KOPT-K1 (cell line): ENCODE measurements around the gene MEGF8.

ENCODE experiments used
- H3K27ac ChIP-seq: fragments of 200-600 bp; sonication (generic); 2 replicates; pipeline ENCODE4 v1.5.1; 2016; ENCODE audit warnings: antibody characterized with exemption, mild to moderate bottlenecking, low read depth, low read length; ENCODE audit not compliant: poor library complexity, severe bottlenecking
- H3K36me3 ChIP-seq: fragments of 200-600 bp; sonication (generic); 2 replicates; pipeline ENCODE4 v1.5.1; 2017; ENCODE audit warnings: antibody characterized with exemption, mild to moderate bottlenecking, low read length, moderate library complexity; ENCODE audit not compliant: insufficient read depth
- H3K9me3 ChIP-seq: fragments of 200-600 bp; sonication (generic); 2 replicates; pipeline ENCODE4 v1.5.1; 2017; ENCODE audit warnings: antibody characterized with exemption, low read length, mild to moderate bottlenecking; ENCODE audit not compliant: insufficient read depth, poor library complexity, severe bottlenecking

The MEGF8 gene

DNA sequence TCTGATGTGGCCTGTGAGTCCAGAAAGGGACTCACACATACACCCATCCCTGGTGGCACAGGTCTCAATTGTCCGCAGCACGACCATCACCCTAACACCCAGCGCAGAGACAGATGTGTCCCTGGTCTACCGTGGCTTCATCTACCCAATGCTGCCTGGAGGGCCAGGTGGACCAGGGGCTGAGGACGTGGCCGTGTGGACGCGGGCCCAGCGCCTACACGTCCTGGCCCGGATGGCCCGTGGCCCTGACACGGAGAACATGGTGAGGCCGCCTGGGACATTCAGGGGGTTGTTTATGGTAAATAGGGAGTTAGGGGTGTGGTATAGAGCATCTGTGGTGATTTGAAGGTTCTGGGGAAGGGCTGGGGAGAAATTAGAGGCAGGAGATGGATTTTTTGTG is 22.8 kb downstream of the MEGF8 start:
- H3K9me3 ChIP-seq = no peaks in the 10 kb centered on the region
- H3K27ac ChIP-seq = no peak overlapping the region
- no peaks in the 10 kb centered on the region; the same call in 1 of the 2 replicates for H3K36me3 ChIP-seq

DNA sequence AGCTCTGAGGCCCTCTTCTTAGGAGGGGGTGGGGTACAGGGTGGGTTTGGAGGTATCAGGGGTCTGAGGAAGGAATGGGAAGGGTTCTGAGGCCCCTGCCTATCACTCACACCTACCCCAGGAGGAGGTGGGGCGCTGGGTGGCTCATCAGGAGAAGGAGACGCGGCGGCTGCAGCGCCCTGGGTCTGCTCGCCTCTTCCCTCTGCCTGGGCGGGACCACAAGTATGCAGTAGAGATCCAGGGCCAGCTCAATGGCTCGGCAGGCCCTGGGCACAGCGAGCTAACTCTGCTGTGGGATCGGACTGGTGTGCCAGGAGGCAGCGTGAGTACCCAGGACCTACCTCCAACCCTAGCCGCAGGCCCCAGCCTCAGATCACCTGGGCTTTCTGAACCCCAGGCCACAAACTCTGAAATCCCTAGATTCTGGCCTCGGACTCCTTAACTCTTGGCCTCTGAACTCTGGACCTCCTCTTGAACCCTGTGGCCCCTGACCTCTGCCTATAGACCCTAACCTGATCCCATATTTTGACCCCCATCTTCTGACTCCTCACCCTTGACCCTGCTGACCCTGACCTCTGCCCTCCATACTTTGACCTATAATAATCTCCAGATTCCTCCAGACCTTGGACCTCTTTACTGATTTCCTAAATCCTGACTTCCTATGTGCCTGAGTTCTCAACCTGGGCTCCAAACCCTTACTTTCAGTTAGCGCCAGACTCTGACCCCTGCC is 24.1 kb downstream of the MEGF8 start:
- H3K27ac ChIP-seq = no peak overlapping the region
- no peaks in the 10 kb centered on the region for H3K9me3 ChIP-seq
- no peaks in the 10 kb centered on the region; the same call in 1 of the 2 replicates for H3K36me3 ChIP-seq

DNA sequence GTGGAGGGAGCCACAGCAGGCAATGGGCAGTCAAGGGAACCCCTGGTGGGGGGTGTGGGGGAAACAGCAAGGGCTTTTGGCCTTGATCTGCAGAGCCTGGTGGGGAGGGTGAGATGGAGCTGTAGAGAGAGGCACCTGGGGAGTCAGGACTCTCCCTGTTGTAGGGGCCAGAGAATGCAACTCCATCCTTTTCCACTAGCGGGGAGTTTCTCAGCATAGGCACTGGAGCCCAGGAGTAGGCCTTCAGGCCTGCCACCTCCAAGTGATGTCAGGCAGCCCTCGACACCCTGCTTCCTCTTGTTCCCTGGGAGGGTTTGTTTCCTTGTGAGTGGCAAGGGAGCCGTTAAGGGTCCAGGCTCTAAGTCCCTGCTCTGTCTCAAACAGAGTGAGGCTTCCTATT is 25.0 kb downstream of the MEGF8 start:
- no peaks in the 10 kb centered on the region for H3K36me3 ChIP-seq
- H3K9me3 ChIP-seq = no peaks in the 10 kb centered on the region
- H3K27ac ChIP-seq = no peak overlapping the region

DNA sequence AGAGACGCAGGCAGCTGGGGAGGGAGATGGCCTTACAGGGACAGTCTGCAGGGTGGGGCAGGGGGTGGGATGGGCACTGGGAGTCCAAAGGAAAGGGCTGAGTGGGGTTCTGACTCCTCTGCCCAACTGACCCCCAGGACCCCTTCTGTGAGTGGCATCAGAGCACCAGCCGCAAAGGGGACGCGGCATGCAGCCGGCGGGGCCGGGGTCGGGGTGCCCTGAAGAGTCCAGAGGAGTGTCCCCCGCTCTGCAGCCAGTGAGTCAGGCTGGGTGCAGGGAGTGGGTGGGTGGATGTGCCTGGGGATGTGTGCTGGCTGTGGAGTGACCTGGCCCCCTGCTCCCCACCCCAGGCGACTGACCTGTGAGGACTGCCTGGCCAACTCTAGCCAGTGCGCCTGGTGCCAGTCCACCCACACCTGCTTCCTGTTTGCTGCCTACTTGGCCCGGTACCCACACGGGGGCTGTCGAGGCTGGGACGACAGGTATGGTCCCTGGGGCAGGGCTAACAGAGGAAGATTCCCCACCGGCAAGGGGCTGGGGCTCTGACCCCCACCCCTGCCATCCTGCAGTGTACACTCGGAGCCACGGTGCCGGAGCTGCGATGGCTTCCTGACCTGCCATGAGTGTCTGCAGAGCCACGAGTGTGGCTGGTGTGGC is 25.8 kb downstream of the MEGF8 start:
- H3K9me3 ChIP-seq = no peaks in the 10 kb centered on the region
- H3K36me3 ChIP-seq = no peaks in the 10 kb centered on the region
- no peak overlapping the region for H3K27ac ChIP-seq

DNA sequence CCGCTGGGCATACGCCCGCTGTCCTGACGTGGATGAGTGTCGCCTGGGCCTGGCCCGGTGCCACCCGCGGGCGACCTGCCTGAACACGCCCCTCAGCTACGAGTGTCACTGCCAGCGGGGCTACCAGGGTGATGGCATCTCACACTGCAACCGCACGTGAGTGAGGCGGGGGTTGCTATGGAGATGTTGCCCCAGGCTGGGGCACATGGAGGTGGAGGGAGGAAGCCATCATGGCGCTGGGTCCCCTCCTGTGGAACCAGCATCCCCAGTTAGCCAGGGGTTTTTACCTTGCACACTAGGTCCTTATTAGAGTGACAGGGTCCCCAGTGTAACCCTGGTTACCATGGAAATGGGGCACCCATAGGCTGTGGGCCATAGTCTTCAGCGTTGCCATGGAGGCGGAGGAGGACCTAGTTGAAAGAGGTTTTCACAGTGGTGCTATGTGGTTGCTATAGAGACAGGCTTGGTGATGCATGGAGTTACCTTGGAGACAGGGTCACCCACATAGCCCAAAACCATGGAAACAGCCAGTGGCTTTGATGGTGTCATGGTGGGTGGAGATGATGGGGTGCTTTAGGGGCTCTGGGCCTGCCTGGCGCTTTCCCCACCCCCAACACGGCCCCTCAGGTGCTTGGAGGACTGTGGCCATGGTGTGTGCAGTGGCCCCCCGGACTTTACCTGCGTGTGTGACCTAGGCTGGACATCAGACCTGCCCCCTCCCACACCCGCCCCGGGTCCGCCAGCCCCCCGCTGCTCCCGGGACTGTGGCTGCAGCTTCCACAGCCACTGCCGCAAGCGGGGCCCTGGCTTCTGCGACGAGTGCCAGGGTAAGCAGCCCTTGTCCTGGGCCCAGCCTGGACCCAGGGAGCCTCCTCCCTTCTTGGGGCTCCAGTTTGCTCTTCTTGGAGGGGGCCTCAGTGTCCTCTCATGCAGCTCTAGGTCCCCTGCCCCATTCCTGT is 27.1 kb downstream of the MEGF8 start:
- Histone ChIP-seq H3K27ac (no peak overlapping the region), H3K36me3 (no peaks in the 10 kb centered on the region)

DNA sequence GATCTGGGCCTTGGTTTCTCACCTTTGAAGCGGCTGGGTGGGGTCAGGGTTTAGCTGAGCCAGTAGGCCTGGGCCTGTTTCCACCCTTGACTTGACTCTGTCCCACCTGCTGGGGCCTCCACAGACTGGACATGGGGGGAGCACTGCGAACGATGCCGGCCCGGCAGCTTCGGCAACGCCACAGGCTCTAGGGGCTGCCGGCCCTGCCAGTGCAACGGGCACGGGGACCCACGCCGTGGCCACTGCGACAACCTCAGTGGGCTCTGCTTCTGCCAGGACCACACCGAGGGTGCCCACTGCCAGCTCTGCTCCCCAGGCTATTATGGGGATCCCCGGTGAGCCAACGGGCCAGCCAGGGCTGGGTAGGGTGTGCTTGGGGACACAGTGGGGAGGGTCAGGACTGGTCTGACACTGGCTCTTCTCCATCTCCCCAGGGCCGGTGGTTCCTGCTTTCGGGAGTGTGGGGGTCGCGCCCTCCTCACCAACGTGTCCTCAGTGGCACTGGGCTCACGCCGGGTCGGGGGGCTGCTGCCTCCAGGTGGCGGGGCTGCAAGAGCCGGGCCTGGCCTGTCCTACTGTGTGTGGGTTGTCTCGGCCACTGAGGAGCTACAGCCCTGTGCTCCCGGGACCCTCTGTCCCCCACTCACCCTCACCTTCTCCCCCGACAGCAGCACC is 28.0 kb downstream of the MEGF8 start:
- H3K27ac ChIP-seq = no peak overlapping the region
- H3K9me3 ChIP-seq = no peaks in the 10 kb centered on the region
- no peaks in the 10 kb centered on the region for H3K36me3 ChIP-seq

More for the DNA sequence above, 27.1 kb downstream of the MEGF8 start:
- H3K9me3 ChIP-seq = no peaks in the 10 kb centered on the region

DNA sequence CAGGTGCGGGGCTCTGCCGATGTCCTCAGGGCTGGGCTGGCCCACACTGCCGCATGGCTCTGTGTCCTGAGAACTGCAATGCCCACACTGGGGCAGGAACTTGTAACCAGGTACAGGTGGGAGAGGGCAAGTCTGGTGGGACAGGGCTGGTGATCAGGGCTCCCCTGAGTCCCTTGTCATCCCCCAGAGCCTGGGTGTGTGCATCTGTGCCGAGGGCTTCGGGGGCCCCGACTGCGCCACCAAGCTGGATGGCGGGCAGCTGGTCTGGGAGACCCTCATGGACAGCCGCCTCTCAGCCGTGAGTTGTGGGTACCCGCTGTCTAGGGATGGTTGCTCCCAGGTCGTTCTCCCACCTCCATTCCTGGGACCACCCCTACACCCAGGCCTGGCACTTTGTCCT is 30.5 kb downstream of the MEGF8 start:
- Histone ChIP-seq H3K36me3 (no peaks in the 10 kb centered on the region), H3K27ac (no peak overlapping the region), H3K9me3 (no peaks in the 10 kb centered on the region)

DNA sequence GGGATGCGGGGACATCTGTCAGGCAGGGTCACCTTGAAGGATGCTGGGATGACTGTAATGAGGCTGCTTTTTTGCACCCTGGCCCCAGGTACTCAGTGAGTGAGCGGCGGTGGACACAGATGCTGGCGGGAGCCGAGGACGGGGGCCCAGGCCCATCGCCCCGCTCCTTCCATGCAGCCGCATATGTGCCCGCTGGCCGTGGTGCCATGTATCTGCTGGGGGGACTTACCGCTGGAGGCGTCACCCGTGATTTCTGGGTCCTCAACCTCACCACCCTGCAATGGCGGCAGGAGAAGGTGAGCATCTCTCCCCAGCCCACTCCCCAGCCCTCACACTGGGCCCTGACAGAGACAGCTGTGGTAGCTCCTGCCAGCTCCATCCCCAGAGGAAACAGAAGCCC is 31.3 kb downstream of the MEGF8 start:
- Histone ChIP-seq H3K36me3 (no peaks in the 10 kb centered on the region), H3K27ac (no peak overlapping the region), H3K9me3 (no peaks in the 10 kb centered on the region)

DNA sequence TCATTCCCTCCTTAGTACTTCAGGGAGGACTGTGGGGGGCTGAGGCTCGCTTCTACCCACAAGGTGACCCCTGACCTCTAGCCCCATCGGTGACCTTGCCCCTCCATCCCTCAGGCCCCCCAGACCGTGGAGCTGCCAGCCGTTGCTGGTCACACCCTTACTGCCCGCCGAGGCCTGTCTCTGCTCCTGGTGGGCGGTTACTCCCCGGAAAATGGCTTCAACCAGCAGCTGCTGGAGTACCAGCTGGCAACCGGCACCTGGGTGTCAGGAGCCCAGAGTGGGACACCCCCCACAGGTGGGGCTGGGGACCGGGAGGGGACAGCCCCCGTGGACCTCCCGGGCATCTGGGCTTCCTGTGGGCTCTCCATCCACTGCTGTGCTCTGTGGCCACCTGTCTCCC is 31.9 kb downstream of the MEGF8 start:
- Histone ChIP-seq H3K9me3 (no peaks in the 10 kb centered on the region), H3K36me3 (no peaks in the 10 kb centered on the region), H3K27ac (no peak overlapping the region)

DNA sequence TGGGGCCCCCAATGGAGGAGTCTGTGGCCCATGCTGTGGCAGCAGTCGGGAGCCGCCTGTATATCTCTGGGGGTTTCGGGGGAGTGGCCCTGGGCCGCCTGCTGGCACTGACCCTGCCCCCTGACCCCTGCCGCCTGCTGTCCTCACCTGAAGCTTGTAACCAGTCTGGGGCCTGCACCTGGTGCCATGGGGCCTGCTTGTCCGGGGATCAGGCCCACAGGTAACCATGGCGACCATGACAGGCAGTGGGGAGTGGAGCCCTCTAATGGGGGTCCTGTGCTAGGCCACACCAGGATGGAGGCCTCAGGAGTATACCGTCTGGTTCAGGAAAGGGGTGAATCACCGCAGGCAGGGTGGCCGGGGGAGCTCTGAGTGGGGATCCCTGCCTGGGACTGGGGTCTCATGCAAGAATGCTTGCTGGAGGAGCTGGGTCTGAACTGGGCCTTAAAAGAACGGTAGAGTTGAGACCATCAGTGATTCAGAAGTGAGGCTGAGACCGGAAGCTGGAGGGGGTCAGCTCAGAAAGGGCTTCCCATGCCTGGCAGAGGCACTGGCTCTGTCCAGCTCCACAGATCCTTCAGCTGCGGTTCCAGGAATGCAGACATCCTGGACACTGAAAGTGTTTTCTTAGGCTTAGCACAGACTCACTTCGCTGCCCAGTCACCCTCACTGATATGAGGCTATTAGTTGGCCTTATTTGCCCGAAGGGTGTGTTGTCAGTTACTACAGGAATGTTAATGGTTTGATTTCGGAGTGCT is 35.5 kb downstream of the MEGF8 start:
- peaks cover 10% of the 10 kb centered on the region; the same call in 1 of the 2 replicates for H3K36me3 ChIP-seq
- H3K9me3 ChIP-seq = no peaks in the 10 kb centered on the region
- no peak overlapping the region for H3K27ac ChIP-seq

DNA sequence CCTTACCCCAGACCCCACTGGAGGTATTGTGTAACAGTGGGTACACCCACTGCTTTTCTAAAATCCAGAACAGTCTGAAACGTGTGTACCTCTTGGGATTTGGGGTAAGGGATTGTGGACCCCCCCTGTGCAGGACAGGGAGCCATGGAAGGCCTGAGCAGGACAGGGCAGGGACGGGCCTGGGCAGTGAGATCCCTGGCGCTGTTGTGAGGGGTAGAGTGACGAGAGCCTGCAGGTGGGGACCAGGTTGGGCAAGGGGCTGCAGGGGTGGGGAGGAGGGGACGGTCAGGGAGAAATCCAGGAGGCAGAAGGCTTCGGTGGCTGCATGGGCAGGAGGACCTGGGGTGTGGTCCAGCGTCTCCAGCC is 36.1 kb downstream of the MEGF8 start:
- peaks cover 10% of the 10 kb centered on the region; the same call in 1 of the 2 replicates for H3K36me3 ChIP-seq
- no peaks in the 10 kb centered on the region for H3K9me3 ChIP-seq
- no peak overlapping the region for H3K27ac ChIP-seq

DNA sequence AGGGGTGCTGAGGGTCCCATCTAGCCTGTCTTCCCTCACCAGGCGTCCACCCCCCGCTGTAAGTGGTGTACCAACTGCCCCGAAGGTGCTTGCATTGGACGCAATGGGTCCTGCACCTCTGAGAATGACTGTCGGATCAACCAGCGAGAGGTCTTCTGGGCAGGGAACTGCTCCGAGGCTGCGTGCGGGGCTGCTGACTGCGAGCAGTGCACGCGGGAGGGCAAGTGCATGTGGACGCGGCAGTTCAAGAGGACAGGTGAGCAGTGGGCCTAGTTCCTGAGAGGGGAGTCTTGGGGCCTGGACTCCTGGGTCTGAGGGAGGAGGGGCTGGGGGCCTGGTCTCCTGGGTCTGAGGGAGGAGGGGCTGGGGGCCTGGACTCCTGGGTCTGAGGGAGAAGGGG is 36.9 kb downstream of the MEGF8 start:
- H3K9me3 ChIP-seq = no peaks in the 10 kb centered on the region
- no peak overlapping the region for H3K27ac ChIP-seq
- peaks cover 10% of the 10 kb centered on the region; the same call in 1 of the 2 replicates for H3K36me3 ChIP-seq

DNA sequence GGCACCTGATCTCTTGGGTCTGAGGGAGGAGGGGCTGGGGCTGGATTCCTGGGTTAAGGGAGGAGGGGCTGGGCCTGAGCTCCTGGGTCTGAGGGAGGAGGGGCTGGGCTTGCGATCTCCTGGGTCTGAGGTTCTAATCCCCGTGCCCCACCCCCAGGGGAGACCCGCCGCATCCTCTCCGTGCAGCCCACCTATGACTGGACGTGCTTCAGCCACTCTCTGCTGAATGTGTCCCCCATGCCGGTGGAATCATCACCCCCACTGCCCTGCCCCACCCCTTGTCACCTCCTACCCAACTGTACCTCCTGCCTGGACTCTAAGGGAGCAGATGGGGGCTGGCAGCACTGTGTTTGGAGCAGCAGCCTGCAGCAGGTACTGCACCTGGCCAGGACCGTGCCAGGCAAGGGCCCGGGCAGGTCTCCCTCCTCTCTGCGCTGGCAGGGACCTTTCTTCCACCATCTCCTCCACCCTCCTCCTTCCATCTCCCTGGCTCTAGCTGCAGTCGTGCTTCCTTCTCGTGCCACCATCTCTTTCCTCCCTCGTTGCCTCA is 37.5 kb downstream of the MEGF8 start:
- Histone ChIP-seq H3K9me3 (no peaks in the 10 kb centered on the region), H3K27ac (no peak overlapping the region), H3K36me3 (peaks cover 10% of the 10 kb centered on the region; the same call in 1 of the 2 replicates)
